K562 (cell line): Measurements from ENCODE around the gene COMTD1. TPM values are rescaled to one million over a fixed set of nuclear protein-coding genes. Genes with fewer than 3 reads are reported as not detected.
A peak's percentile ranks its signal among the peaks of the same experiment; 100 is the strongest.

ENCODE experiments used
- BRF1 ChIP-seq: IDR thresholded peaks from 3 replicates; pipeline ENCODE4 v1.6.1; 2011; ENCODE audit warnings: borderline replicate concordance, mild to moderate bottlenecking; ENCODE audit not compliant: insufficient read length; ENCODE audit errors: extremely low read depth
- DMBX1 ChIP-seq: fragments of 250-450 bp; sonication (Bioruptor Pico); IDR thresholded peaks from 2 replicates; pipeline ENCODE4 v1.8.0; 2022; ENCODE audit warnings: inconsistent platforms, mild to moderate bottlenecking, moderate library complexity, borderline replicate concordance
- ETV1 ChIP-seq: fragments of 450-650 bp; conservative IDR thresholded peaks from 2 replicates; pipeline ENCODE4 v1.6.1; 2016; ENCODE audit warnings: missing genetic modification characterization, control low read depth, low read depth, missing compliant biosample characterization
- JUNB ChIP-seq: fragments of 450-650 bp; formaldehyde crosslinking; conservative IDR thresholded peaks from 2 replicates; pipeline ENCODE4 v1.4.0; 2020; ENCODE audit warnings: mild to moderate bottlenecking
- PML ChIP-seq: IDR thresholded peaks from 2 replicates; pipeline ENCODE4 v1.6.1; 2012; ENCODE audit warnings: low read length, inconsistent platforms
- POLR2A ChIP-seq: fragments of 450-650 bp; conservative IDR thresholded peaks from 2 replicates; pipeline ENCODE4 v1.6.1; 2016
- POLR2B ChIP-seq: fragments of 450-650 bp; IDR thresholded peaks from 2 replicates; pipeline ENCODE4 v1.6.1; 2018; ENCODE audit warnings: low read depth; ENCODE audit not compliant: partially characterized antibody
- POLR3A ChIP-seq: IDR thresholded peaks from 2 replicates; pipeline ENCODE4 v1.6.1; 2011; ENCODE audit warnings: borderline replicate concordance, mild to moderate bottlenecking, moderate library complexity; ENCODE audit not compliant: insufficient read length, insufficient read depth; ENCODE audit errors: extremely low read depth
- REST ChIP-seq, 2 experiments: fragments of 450-650 bp; formaldehyde crosslinking in 1 of 2; IDR thresholded peaks; 2 replicates each; pipeline versions ENCODE4 v1.4.0 to v1.6.1; 2014 to 2020; ENCODE audit warnings: mild to moderate bottlenecking in 2 of 2, borderline replicate concordance in 1 of 2, low read depth in 1 of 2
- SMARCC2 ChIP-seq: fragments of 450-650 bp; IDR thresholded peaks from 2 replicates; pipeline ENCODE4 v1.6.1; 2017; ENCODE audit warnings: antibody characterized with exemption, moderate library complexity, mild to moderate bottlenecking, low read depth
- ZNF140 ChIP-seq: fragments of 250-450 bp; sonication (Bioruptor Pico); IDR thresholded peaks from 2 replicates; pipeline ENCODE4 v1.8.0; 2021; ENCODE audit warnings: moderate library complexity, mild to moderate bottlenecking, inconsistent platforms
- ZNF511 ChIP-seq: sonication (generic); formaldehyde crosslinking; IDR thresholded peaks from 2 replicates; pipeline ENCODE4 v1.8.0; 2022; ENCODE audit warnings: mild to moderate bottlenecking, missing genetic modification reagents
- polyA plus RNA-seq, 8 experiments: library from polyadenylated mRNA; depleted of rRNA in 4 of 8; stranded (reverse) in 5 of 8; unstranded in 3 of 8; fragments of >200 nt; fragmentation: Nextera tagmentation in 2 of 8; fragmentation: Illumina TruSeq in 1 of 8; extraction: Ambion mirVana in 2 of 8; extraction: Trizol in 1 of 8; gene quantifications; 2 replicates each; pipeline versions ENCODE4 v1.2.1 to v1.2.3, GENCODE V29; 2011 to 2014; ENCODE audit warnings: inconsistent platforms in 1 of 8, missing spikeins in 1 of 8
- total RNA-seq, 7 experiments: library from RNA; depleted of rRNA in 6 of 7; stranded (reverse); fragments of >200 nt in 6 of 7; fragmentation: Illumina TruSeq in 2 of 7; extraction: Trizol in 2 of 7; gene quantifications; 2 replicates each; pipeline versions ENCODE4 v1.2.1 to v1.2.3, GENCODE V29; 2011 to 2021; ENCODE audit warnings: low replicate concordance in 1 of 7
- TF ChIP-seq, protein P1 (sequence below): fragments of 450-650 bp; IDR thresholded peaks from 2 replicates; pipeline ENCODE4 v1.6.1; 2016; ENCODE audit warnings: antibody characterized with exemption
- TF ChIP-seq, protein P2 (sequence below): sonication (generic); formaldehyde crosslinking; IDR thresholded peaks from 2 replicates; pipeline ENCODE4 v1.5.0; 2020; ENCODE audit warnings: missing genetic modification reagents

Gene COMTD1
- total and polyA plus RNA-seq, 9 of the 15 experiments (the other 6 are each of a cell fraction or from before 2014, with no cell fraction given) = 0.41 to 112 (median 13.7) TPM

DNA sequence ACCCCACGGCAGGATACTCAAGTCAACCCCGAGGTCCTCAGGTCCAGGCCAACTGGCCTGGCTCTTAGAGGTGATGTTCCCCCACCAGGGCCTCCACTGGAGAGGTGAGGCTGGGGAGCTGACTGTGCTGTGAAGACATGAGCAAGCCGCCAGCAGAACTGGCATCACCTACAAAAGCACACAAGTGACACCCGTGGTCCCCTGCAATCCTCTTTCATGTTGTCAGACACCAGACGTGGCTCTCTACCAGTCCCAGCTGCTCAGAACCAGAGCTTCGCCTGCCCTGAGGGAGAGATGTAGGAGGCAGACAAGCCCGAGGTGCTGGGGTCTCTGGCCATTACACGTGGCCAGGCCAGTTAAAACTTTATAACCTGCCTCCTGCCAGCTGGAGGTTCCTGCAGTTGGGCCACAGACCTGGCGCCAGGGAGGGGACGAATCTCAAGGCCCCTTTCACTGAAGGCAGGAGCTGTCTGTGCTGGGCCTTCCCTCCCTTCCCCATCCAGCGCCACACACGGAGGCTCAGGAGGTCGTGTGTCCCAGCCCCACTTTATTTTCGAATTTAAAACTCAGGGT, 2.2 kb downstream of the COMTD1 start (continued):
- TF ChIP-seq REST (IDR thresholded peaks at IDR 0.05; ENCODE audit: borderline replicate concordance) (peak; percentile 15; the same call in 1 of the 2 replicates), REST (CRISPR knock-in tag; IDR thresholded peaks at IDR 0.05; ENCODE audit: low read depth) (no peak), JUNB (no peak), POLR2B (peak; percentile 12), ZNF511 (0 out of 2 replicates have a peak, but pooled peaks have one; percentile 69), SMARCC2 (0 out of 2 replicates have a peak, but pooled peaks have one; percentile 18), BRF1 (no peak), POLR3A (no peak), ETV1 (no peak), DMBX1 (CRISPR knock-in tag) (no peak), PML (no peak), POLR2A (peak; percentile 10; the same call in 1 of the 2 replicates), ZNF140 (CRISPR knock-in tag) (no peak)
- TF ChIP-seq, protein P1, sequence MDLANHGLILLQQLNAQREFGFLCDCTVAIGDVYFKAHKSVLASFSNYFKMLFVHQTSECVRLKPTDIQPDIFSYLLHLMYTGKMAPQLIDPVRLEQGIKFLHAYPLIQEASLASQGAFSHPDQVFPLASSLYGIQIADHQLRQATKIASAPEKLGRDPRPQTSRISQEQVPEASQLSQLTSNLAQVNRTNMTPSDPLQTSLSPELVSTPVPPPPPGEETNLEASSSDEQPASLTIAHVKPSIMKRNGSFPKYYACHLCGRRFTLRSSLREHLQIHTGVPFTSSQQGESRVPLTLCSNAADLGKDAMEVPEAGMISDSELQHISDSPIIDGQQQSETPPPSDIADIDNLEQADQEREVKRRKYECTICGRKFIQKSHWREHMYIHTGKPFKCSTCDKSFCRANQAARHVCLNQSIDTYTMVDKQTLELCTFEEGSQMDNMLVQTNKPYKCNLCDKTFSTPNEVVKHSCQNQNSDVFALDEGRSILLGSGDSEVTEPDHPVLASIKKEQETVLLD = no peak
- TF ChIP-seq, protein P2, sequence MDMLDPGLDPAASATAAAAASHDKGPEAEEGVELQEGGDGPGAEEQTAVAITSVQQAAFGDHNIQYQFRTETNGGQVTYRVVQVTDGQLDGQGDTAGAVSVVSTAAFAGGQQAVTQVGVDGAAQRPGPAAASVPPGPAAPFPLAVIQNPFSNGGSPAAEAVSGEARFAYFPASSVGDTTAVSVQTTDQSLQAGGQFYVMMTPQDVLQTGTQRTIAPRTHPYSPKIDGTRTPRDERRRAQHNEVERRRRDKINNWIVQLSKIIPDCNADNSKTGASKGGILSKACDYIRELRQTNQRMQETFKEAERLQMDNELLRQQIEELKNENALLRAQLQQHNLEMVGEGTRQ (CRISPR knock-in tag) = no peak
